ENCODE data around the gene MYO9A.
"Not testable (repeated sequence)": the region's sequence is repeated elsewhere in the genome, so short reads cannot be mapped to it uniquely, and the experiment has no call there.

Gene MYO9A

DNA sequence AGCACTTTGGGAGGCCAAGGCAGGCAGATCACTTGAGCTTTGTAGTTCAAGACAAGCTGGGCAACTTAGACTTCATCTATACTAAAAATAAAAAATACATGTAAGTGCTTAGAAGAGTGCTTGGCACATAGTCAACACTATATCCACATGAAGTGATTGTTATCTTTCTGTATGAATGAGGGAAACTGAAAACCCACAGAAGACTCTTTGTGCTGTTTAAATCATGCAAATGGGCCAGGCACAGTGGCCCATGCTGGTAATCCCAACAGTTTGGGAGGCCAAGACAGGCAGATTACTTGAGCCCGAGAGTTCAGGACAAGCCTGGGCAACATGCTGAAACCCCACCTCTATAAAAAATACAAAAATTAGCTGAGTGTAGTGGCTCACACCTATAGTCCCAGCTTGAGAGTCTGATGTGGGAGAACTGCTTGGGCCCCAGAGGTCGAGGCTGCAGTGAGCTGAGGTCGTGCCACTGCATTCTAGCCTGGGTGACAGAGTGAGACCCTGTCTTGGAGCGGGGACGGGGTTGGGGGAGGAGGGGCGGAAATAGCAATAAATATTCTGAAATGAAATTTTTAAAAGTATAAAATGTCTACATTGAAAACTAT is 177.9 kb downstream of the MYO9A start:
- no peak for DNase-seq

DNA sequence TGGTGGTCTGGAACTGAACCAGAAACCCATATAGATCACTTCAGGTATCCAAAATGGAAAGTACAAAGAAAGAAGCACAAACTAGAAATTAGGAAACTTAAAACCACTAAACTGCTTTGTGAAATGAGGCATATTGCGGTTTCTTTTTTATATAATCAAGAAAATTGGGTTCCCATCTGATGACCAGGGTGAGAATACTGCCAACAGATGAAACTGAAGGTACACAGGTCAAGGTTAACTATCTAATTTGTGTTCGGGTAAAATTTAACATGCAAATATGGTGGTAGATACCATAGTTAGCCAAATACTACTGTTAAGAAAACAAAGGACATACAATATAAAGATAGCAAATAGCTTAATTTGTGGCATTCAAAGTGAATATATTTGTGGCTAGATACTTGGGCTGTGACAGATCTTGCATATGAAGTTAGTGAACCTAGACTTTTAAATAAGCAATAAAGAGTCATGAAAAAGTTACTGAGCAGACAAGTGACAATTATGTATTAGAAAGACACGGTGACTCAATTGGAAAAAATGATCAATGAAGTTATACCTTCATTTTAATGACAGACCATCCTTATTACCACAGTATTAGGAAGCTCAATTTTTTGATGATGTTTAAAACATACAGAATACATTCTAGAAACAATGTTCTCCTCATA is 180.2 kb downstream of the MYO9A start:
- DNase-seq = no peak

DNA sequence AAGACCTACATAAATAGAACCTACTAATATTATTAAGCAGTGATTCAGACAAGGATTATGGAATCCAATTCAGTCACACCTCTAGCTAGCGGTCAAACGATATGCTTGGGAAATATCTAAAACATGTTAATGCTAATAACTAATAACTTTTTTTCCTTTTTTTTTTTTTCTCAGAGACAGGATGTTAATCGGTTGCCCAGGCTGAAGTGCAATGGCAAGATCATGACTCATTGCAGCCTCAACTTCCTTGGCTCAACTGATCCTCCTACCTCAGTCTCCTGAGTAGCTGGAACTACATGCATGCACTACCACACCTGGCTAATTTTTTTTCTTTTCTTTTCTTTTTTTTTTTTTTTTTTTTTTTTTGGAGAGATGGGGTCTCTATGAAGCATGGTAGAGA is 183.5 kb downstream of the MYO9A start:
- DNase-seq = no peak

DNA sequence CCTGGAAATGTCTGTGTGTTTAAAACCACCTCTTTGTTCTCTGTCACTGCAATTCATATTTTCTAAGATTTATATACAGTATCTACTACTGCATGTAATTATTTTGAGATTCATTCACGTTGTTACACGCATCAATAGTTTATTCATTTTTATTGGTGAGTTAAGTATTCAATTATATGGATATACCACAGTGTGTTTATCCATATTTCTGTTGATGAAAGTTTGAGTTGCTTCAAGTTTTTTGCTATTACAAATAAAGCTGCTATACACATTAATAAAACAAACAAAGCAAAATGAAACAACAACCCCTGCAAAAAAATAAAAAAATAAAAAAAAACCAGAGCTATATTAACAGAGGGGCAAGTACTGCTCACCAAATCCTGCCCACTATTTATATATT is 185.3 kb downstream of the MYO9A start:
- no peak for DNase-seq

DNA sequence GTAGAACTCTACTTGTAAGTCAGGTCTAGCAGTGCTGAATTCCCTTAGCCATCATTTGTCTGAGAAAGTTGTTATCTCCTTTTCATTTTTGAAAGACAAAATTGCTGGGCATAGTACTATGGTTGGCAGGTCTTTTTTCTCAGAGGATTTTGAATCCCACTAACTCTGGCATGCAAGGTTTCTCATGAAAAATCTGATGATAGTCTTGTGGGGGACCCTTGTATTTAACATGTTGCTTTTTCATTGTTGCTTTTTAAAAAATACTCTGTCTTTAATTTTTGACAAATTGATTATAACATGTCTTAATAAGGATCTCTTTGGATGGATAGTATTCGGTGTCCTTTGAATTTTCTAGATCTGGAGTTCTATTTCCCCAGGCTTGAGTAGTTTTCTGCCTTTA is 186.7 kb downstream of the MYO9A start:
- DNase-seq = no peak

DNA sequence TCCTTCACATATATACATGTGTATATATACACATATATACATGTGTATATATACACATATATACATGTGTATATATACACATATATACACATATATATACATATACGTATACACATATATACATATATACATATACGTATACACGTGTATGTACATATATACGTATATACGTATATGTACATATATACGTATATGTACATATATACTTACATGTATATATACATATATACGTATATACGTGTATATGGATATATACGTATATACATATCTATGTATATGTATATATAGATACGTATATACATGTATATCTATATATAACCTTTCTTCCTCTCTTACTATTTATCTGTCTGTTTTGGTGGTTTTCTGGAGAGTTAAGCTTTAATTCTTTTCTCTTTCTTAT is 192.8 kb downstream of the MYO9A start:
- no peak for DNase-seq

DNA sequence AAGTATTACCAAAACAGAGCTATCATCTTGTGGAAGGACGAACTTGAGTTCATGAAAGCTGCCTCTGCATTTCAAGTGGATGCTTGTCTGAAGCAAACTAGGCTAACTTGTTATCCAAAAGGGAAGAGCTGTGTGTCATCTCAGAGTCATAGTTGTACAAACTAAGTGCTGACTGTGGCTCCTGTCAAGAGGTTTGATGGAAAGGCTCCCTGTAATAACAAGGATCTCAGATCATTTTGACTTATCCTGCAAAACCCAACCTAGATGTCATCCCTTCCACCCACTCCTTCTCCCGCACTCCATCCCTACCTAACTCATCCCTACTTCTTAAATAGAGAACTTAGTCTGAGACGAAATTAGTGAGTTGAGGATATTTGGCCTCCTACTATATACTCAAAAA is 196.8 kb downstream of the MYO9A start:
- DNase-seq = no peak

DNA sequence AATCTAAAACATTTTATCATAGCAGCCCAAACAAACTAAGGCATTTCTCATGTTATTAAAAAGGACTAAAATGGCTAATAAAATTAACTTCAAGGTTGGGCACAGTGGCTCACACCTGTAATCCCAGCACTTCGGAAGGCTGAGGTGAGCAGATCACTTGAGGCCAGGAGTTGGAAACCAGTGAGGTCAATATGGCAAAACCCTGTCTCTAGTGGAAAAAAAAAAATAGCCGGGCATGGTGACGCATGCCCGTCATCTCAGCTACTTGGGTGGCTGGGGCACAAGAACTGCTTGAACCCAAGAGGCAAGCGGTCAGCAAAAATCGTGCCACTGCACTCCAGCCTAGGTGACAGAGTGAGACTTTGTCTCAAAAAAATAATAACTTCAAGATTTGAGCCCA is 197.4 kb downstream of the MYO9A start:
- DNase-seq = no peak

DNA sequence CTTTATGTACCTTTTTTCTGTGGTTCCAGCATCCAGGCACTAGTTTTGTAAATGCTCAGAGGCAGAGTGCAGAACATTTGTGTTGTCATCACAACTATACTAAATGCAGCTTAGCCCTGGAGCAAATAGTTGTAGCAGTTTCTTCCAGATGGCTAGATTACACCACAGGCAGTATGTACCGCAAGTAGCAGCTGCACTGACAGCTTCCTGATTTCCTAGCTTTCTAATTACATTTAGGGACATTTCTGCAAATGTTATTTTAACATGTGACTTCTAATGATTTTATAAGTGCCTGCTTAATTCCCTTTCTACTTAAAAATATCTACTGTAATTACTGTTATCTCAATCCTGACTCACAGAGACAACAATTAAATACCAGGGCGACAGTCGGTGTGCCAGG is 201.1 kb downstream of the MYO9A start:
- no peak for DNase-seq

DNA sequence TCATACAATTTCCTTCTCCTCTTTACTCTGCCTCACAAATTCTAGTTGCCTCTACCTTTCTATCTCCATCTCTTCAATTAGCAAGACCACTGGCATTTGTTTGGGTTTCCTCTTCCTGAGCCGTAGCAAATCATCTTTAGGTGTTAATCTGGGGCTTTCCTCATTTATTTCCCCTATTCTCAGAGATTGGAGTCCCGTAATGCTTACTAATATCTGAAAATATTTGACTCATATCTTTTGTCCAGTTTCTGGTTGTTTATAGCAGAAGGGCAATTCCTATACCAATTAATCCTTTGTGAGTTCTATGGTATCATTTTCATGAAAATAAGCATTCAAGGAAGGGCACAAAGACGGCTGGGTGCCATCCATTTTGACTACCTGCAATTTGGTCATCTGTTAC is 203.9 kb downstream of the MYO9A start:
- no peak for DNase-seq

DNA sequence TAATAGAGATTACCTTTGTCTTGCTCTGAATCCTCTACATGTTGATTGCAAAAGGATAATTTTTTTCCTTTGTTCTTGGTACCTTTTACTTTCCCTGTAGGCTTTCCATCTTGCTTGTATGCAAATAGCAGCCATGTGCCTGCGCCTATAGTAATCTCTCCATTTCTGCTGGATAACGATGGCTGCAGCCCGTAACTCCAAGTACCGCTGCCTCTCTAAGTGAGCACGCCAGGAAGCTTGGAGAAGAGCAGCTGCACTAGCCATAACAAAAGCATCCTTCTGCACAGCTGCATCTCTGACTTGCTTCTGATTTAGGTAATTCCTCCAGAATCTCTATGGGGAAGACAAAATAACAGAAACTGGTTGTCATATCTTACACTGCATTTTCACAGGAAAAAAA is 218.3 kb downstream of the MYO9A start:
- DNase-seq = no peak

DNA sequence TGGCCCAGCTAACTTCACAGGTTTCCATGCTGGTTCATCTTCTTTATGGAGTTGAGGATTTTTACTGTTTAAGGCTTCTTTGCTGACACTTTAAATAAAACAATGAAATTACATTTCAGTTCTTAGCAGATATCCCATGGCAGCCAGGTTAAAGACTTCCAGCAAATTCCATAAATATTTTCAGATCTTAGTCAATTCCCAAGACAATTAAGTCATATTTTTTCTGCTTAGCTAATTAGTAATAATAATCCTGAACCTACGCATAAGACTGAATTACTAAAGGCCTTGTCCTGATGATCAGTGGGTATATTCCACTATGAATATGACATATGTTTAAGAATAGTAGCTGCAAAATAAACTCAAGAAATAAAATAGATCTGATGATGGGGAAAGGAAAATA is 224.3 kb downstream of the MYO9A start:
- DNase-seq = no peak

DNA sequence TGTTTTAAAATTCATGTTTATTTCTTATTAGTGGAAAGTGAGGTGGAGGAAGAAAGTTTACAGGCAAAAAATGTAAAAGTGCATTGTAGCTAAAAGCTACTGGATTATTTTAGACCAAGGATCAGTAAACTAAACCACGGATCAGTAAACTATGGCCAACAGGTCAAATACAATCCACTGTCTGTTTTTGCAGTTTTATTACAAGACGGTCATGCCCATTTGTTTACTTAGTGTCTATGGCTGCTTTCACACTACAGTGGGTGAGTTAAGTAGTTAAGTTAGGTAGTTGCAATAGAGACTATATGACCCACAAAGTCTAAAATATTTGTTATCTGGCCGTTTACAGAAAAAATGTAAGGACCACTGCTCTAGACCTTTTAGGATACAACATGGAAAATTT is 225.6 kb downstream of the MYO9A start:
- no peak for DNase-seq

DNA sequence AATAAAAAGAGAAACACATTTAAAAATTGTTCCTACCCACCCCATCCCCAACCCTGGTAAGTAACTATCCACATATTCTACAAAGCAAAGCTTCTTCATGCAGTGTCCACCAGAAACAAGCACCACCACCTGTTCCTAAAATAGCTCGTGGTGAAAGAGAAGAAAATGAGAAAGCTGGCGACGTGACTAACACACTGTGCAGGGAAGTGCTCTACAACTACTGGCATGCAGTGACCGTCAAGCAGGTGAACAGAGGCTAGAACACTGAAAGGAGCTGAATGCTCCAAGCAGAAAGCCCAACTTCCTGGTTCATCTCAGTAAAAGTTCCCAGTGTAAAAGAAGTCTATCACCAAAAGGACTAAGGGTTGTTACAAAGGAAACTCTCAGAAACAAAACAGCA is 226.9 kb downstream of the MYO9A start:
- no peak for DNase-seq

DNA sequence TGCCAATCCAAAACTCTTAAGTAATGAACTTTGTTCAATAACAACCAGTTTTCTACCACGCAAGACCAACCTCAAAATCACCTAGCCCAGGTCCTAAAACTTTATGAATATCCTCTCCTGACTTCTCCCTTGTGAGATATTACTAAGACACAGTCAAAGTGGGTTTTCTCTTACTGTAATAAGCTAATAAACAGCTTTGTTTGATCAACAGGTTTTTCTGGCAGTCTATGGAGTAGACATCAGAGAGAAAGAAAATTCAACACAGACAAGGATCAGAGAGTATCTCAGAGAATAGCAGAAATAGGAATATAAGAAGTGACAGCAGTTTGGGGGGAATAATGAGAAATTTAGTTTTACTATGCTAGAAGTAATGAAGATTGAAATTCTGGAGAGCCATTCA is 228.0 kb downstream of the MYO9A start:
- no peak for DNase-seq

DNA sequence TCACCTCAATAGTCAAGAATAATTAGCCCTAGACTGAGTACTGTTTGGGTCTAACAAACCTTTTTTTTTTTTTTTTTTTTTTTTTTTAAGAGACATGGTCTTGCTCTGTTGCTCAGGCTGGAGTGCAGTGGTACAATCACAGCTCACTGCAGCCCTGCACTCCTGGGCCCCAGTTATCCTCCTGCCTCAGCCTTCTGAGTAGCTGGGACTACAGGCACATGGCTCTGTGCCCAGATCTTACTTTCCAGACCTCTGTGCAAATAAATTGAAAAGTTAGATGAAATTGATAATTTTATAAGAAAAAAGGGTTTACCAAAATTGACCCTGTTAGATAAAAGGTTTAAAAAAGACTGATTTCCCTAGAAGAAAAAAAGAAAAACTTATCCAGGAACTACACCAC is 228.6 kb downstream of the MYO9A start:
- DNase-seq = no peak

DNA sequence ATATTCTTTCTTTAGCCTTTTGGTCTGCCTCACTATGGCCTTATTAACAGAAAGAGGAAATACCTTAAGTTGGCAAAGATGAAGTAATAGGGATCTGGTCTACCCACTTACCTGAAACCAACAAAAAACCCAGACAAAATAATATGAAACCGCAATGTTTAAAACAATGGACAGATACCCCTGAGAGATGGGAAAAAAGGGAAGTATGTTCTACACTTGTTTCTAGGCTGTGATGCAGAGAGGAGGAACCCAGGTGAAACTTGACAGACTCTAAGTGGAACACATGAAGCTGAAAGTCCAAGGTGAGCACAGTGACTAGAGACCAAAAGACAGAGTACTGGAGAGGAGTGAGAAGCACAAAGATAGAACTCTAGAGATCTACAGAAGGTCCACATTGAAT is 229.2 kb downstream of the MYO9A start:
- no peak for DNase-seq

DNA sequence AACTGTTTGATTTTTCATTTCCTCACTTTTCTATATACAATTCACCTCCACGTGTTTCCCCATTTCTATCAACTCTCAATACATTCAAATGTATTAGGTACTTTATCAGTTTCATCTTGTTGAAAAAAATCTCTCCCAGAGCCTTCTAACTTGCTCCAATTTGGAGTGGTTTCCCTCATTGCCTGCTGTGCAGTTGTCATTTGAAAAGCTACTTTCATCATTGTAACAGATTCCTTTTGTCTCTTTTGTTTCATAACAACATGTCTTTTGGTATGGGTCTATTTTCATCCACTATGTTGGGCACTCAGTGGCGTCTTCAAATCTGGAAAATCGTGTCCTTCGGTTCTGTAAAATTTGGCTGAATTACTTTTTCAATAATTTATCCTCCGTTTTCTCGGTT is 232.6 kb downstream of the MYO9A start:
- DNase-seq = no peak

DNA sequence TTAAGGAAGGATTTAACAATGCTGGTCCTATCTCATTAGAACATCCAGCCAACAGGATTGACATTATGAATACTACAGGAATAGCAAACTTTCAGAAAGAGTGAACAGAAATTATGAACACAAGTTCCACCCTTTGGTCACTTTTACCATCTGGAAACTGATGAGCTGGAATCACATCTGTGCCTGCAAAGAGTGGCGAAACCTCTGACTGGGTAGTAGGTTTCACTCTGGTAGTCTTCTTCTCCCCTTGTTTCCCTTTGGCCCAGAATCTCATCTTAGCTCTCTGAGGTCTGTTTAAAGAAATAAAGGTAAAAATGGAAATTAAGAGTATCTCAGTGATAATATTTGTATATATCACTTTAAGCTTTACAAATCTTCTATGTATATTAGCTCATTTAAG is 234.5 kb downstream of the MYO9A start:
- DNase-seq = no peak

DNA sequence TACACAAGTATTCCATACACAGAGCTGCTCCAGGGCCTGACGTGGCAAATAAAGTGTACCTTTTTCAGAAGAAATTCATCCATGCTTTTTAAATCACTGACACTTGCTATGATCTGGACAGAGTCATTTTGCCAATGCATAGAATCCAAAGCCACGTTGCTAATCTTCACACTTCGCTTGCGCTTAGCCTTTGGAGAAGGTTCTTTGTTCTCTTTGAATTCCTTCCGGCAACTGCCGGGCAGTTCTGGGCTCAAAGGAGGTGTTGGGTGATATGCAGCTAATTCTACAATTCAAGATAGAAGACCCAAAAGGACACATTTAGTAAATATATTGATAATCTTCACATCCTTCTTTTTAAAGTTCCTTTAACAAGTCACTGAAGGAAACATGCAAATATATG is 237.7 kb downstream of the MYO9A start:
- DNase-seq = no peak

DNA sequence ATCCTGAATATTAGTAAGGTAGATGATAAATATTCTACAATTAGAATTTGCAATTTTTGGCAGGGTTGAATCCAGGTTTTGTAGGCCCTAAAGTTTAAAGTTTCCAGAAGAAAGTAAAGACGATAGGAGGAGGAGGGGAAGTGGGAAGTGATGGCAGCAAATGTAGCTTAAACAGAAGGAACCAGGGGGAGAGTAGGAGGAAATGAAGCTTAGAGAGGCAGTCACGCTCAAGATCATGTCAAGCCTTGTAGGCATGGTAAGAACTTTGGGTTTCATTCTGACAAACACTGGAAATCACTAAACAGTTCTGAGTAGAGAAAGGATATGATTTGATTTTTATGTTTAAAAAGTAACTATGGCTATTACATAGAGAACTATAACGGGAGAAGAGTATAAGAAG is 243.7 kb downstream of the MYO9A start:
- DNase-seq = no peak

DNA sequence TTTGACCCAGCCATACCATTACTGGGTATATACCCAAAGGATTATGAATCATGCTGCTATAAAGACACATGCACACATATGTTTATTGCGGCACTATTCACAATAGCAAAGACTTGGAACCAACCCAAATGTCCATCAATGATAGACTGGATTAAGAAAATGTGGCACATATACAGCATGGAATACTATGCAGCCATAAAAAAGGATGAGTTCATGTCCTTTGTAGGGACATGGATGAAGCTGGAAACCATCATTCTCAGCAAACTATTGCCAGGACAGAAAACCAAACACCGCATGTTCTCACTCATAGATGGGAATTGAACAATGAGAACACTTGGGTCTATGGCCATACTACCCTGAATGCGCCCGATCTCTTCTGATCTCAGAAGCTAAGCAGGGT is 259.7 kb downstream of the MYO9A start:
- DNase-seq = not testable (repeated sequence)

DNA sequence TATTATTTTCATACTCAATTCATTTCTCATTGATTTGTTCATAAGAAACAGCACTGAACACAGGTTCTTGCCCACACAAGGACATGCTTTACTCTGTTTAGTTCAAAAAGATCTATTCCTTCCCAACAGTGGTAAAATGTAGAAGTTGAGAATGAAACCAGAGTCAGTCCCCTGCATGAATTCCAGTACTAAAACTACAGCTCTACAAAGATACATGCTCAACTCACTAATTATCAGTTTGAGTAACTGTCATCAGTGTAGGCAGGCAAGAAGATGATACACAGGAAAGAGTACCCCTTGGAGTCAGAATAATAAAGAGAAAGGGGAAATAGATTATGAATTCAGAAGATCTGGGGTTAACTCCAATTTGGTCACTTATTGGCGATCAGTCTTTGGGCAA is 264.4 kb downstream of the MYO9A start:
- no peak for DNase-seq

DNA sequence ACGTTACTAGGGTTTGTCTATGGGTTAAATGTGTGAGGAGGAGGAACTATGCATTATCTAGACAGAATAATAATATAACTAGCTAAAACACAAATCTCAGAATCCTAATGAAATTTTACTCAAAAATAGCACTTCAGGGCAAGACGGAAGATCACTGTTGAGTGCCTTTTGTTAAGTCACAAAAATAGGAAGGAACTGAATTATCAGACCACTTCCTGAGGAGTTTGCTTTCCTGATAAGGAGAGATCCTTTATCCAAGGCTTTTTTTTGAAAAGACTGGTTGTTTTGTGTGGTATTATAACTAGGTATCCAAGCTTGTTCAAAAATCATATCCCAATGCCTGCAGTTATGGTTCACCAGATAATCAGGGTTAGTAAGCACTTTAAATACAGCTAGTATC is 273.0 kb downstream of the MYO9A start:
- no peak for DNase-seq

DNA sequence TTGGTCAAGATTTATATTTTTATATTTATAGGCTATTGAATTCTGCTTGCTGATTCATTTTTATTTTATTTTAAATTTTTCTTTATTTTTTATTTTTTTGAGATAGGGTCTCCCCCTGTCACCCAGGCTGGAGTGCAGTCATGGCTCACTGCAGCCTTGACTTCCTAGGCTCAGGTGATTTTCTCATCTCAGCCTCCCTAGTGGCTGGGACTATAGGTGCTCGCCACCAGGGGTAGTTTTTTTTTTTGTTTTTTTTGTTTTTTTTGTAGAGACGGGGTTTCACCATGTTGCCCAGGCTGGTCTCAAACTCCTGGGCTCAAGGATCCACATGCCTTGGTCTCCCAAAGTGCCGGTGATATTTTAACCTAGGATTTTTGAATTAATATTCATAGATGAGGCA is 276.4 kb downstream of the MYO9A start:
- no peak for DNase-seq
